B cell (primary cell): Measurements from ENCODE around the gene TRABD2A. TPM values are rescaled to one million over a fixed set of nuclear protein-coding genes. Genes with fewer than 3 reads are reported as not detected.

Source experiments
- ATAC-seq: fragments of 200-7000 bp; cut with Tn5 transposase; one replicate; pipeline ENCODE4 v1.10.0; 2021; ENCODE audit warnings: low read depth, mild to moderate bottlenecking, moderate number of reproducible peaks, moderate library complexity
- CTCF ChIA-PET: fragments of 350-600 bp; sonication (Branson Sonifier 250); formaldehyde crosslinking; loops from one replicate; lab custom pipeline; 2021; ENCODE audit warnings: antibody characterized with exemption, inconsistent platforms; lab: Charles Lee
- POLR2A ChIA-PET: fragments of 350-600 bp; sonication (Branson Sonifier 250); formaldehyde crosslinking; loops from one replicate; lab custom pipeline; 2021; ENCODE audit warnings: antibody characterized with exemption; lab: Charles Lee
- DNase-seq: peaks from one replicate; pipeline ENCODE4 v3.0.0; 2013
- H2AFZ ChIP-seq: 2 replicates; pipeline ENCODE4 v1.6.1; 2012; ENCODE audit warnings: mild to moderate bottlenecking, low read depth, low read length; ENCODE audit not compliant: insufficient read depth, poor library complexity, severe bottlenecking
- H3K27ac ChIP-seq, 2 donors: 1 replicate in 1 of 2; 2 replicates in 1 of 2; pipeline ENCODE4 v1.5.1; 2012 to 2013; ENCODE audit warnings: low read length in 2 of 2, mild to moderate bottlenecking in 2 of 2, moderate library complexity in 1 of 2
- H3K27me3 ChIP-seq, 4 experiments: fragments of 200-600 bp in 1 of 4; sonication (generic) in 1 of 4; replicated peaks in 1 of 4; 1 replicate in 2 of 4; 2 replicates in 2 of 4; pipeline versions ENCODE4 v1.6.1 to v1.7.0; 2013 to 2016; ENCODE audit warnings: low read length in 3 of 4, mild to moderate bottlenecking in 2 of 4, mixed read lengths in 1 of 4, moderate library complexity in 1 of 4; ENCODE audit not compliant: insufficient read depth in 4 of 4, control insufficient read depth in 3 of 4; ENCODE audit errors: control extremely low read depth in 1 of 4
- H3K36me3 ChIP-seq, 2 experiments: replicated peaks in 1 of 2; 1 replicate in 1 of 2; 2 replicates in 1 of 2; pipeline versions ENCODE4 v1.6.1 to v1.7.1; 2013; ENCODE audit warnings: low read length in 1 of 2; ENCODE audit not compliant: insufficient read depth in 2 of 2, control insufficient read depth in 1 of 2; ENCODE audit errors: control extremely low read depth in 1 of 2, extremely low read depth in 1 of 2
- H3K4me1 ChIP-seq, 2 donors: fragments of 200-600 bp in 1 of 2; sonication (generic) in 1 of 2; 1 replicate in 1 of 2; 2 replicates in 1 of 2; pipeline versions ENCODE4 v1.5.1 to v1.6.1; 2013 to 2017; ENCODE audit warnings: low read length in 2 of 2; ENCODE audit not compliant: control insufficient read depth in 2 of 2, insufficient read depth in 2 of 2
- H3K4me2 ChIP-seq: replicated peaks from 2 replicates; pipeline ENCODE3; 2012; ENCODE audit warnings: mild to moderate bottlenecking, low read depth, low read length; ENCODE audit not compliant: poor library complexity, severe bottlenecking
- H3K4me3 ChIP-seq, 5 experiments: fragments of 200-600 bp in 1 of 5; sonication (generic) in 1 of 5; 1 replicate in 3 of 5; 2 replicates in 2 of 5; pipeline versions ENCODE4 v1.5.1 to v1.7.0; 2011 to 2016; ENCODE audit warnings: low read length in 4 of 5, mild to moderate bottlenecking in 4 of 5, low read depth in 2 of 5, control low read depth in 1 of 5, moderate library complexity in 1 of 5; ENCODE audit not compliant: insufficient read depth in 1 of 5; ENCODE audit errors: control extremely low read depth in 1 of 5, extremely low read depth in 1 of 5
- H3K79me2 ChIP-seq: fragments of 200-600 bp; sonication (generic); one replicate; pipeline ENCODE4 v1.6.0; 2016; ENCODE audit warnings: low read length; ENCODE audit not compliant: control insufficient read depth, insufficient read depth
- H3K9ac ChIP-seq: fragments of 200-600 bp; sonication (generic); 2 replicates; pipeline ENCODE4 v1.6.1; 2017; ENCODE audit warnings: mild to moderate bottlenecking, low read length, moderate library complexity
- H3K9me3 ChIP-seq, 3 donors: one replicate each; pipeline versions ENCODE4 v1.6.1 to v1.7.1; 2013; ENCODE audit warnings: low read length in 2 of 3; ENCODE audit not compliant: control insufficient read depth in 2 of 3, insufficient read depth in 1 of 3; ENCODE audit errors: control extremely low read depth in 1 of 3
- H4K20me1 ChIP-seq: 2 replicates; pipeline ENCODE4 v1.6.0; 2012; ENCODE audit warnings: mild to moderate bottlenecking, low read length; ENCODE audit not compliant: insufficient read depth, control insufficient read depth, poor library complexity, severe bottlenecking
- H3K27ac Mint-ChIP-seq: one replicate; pipeline ENCODE4 v1.8.0; 2021; ENCODE audit warnings: mixed read lengths
- H3K27me3 Mint-ChIP-seq: one replicate; pipeline ENCODE4 v1.8.0; 2021; ENCODE audit warnings: mixed read lengths
- H3K4me1 Mint-ChIP-seq: one replicate; pipeline ENCODE4 v1.8.0; 2021; ENCODE audit warnings: mixed read lengths
- H3K4me3 Mint-ChIP-seq: one replicate; pipeline ENCODE4 v1.8.0; 2021; ENCODE audit warnings: mixed read lengths
- H3K9me3 Mint-ChIP-seq: one replicate; pipeline ENCODE4 v1.8.0; 2022; ENCODE audit warnings: mixed read lengths; ENCODE audit not compliant: insufficient read depth
- EZH2 ChIP-seq: IDR thresholded peaks from 2 replicates; pipeline ENCODE4 v1.6.1; 2012; ENCODE audit warnings: borderline replicate concordance, low read depth, mild to moderate bottlenecking, moderate library complexity, low read length; ENCODE audit not compliant: insufficient read depth, poor library complexity, severe bottlenecking
- WGBS: methylation state at CpG from one replicate; pipeline ENCODE4 v1.1.5; 2013; ENCODE audit warnings: missing lambda C conversion rate; ENCODE audit not compliant: insufficient coverage; 5-methylcytosine and 5-hydroxymethylcytosine counted together
- intact Hi-C: fragments of 100-400 bp; cut with micrococcal nuclease; formaldehyde crosslinking; loops from one replicate; pipeline ENCODE4 v1.10.0; 2022
- polyA plus RNA-seq: library from polyadenylated mRNA; depleted of rRNA; stranded (reverse); fragments of >200 nt; gene quantifications from 2 replicates; pipeline ENCODE4 v1.2.3, GENCODE V29; 2012
- total RNA-seq, 2 donors: library from RNA; stranded (reverse); fragments of 120-200 nt in 1 of 2; gene quantifications; 1 replicate in 1 of 2; 2 replicates in 1 of 2; pipeline versions ENCODE4 v1.2.3 to v1.2.4, GENCODE V29; 2013 to 2022
- TF ChIP-seq, protein P1 (sequence below): fragments of 200-600 bp; IDR thresholded peaks from one replicate; pipeline ENCODE4 v1.8.0; 2022; ENCODE audit warnings: antibody characterized with exemption, mild to moderate bottlenecking

The TRABD2A gene
- total and polyA plus RNA-seq, 2 donors (not counting 1 experiment from before 2014, with no cell fraction given), result 10.1 to 11.3 TPM

- ATAC-seq (no peak), DNase-seq (no peak)
- no peaks in the 10 kb centered on the region for H4K20me1 ChIP-seq
- H3K9me3 ChIP-seq, result peaks cover 0 to 1% (median 0%) of the 10 kb centered on the region in 3 donors
- H3K4me1 Mint-ChIP-seq, result peaks cover 22% of the 10 kb centered on the region
- H3K9ac ChIP-seq, result no peak overlapping the region
- H3K4me2 ChIP-seq, result no peak overlapping the region
- no peak overlapping the region for H3K4me3 ChIP-seq
- no peaks in the 10 kb centered on the region for H3K79me2 ChIP-seq
- CTCF ChIA-PET, result no interaction called here
- intact Hi-C loops, result no loop called here
- no peak overlapping the region for H3K4me3 Mint-ChIP-seq
- TF ChIP-seq, protein P1, sequence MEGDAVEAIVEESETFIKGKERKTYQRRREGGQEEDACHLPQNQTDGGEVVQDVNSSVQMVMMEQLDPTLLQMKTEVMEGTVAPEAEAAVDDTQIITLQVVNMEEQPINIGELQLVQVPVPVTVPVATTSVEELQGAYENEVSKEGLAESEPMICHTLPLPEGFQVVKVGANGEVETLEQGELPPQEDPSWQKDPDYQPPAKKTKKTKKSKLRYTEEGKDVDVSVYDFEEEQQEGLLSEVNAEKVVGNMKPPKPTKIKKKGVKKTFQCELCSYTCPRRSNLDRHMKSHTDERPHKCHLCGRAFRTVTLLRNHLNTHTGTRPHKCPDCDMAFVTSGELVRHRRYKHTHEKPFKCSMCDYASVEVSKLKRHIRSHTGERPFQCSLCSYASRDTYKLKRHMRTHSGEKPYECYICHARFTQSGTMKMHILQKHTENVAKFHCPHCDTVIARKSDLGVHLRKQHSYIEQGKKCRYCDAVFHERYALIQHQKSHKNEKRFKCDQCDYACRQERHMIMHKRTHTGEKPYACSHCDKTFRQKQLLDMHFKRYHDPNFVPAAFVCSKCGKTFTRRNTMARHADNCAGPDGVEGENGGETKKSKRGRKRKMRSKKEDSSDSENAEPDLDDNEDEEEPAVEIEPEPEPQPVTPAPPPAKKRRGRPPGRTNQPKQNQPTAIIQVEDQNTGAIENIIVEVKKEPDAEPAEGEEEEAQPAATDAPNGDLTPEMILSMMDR, result no peak
- no peak for TF ChIP-seq EZH2
- POLR2A ChIA-PET, result no interaction called here
- peaks cover 18 to 26% of the 10 kb centered on the region in 2 donors for H3K4me1 ChIP-seq
- 59% methylated on average over 11 of the region's 11 CpGs for WGBS
- H3K27ac Mint-ChIP-seq, result no peak overlapping the region
- H2AFZ ChIP-seq, result no peak overlapping the region
- H3K27me3 ChIP-seq, result no peaks in the 10 kb centered on the region
- H3K27me3 Mint-ChIP-seq, result no peaks in the 10 kb centered on the region
- H3K36me3 ChIP-seq, result no peaks in the 10 kb centered on the region
- no peak overlapping the region for H3K27ac ChIP-seq
- H3K9me3 Mint-ChIP-seq, result no peaks in the 10 kb centered on the region
These were observed 50.8 kb downstream of the TRABD2A start for GRCh38 chr2:84830095-84830494.

DNA sequence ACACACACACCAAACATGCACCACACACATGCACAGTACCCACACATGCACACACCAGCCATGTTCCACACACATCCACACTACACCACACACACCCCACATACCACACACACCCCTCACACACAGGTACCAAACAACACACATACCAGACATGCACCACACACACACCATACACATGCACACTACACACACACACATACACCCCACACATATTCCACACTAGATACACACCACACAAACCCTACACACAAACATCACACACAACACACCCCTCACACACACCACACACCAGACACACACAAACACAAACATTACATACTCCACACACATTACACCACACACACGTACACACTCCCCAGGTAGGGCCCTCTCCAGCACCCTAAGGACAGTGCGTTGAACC is 51.2 kb downstream of the TRABD2A start:
- TF ChIP-seq EZH2, result no peak
- TF ChIP-seq, protein P1, result no peak
- ChIA-PET POLR2A (no interaction called here), CTCF (no interaction called here)
- H3K27ac Mint-ChIP-seq, result no peak overlapping the region
- Histone ChIP-seq H3K36me3 (no peaks in the 10 kb centered on the region), H3K27ac (no peak overlapping the region), H4K20me1 (no peaks in the 10 kb centered on the region), H3K9ac (no peak overlapping the region), H3K4me1 (peaks cover 18 to 26% of the 10 kb centered on the region in 2 donors), H3K79me2 (no peaks in the 10 kb centered on the region), H3K27me3 (no peaks in the 10 kb centered on the region), H3K9me3 (no peaks in the 10 kb centered on the region), H2AFZ (no peak overlapping the region), H3K4me2 (no peak overlapping the region), H3K4me3 (no peak overlapping the region)
- intact Hi-C loops, result no loop called here
- H3K4me1 Mint-ChIP-seq, result peaks cover 22% of the 10 kb centered on the region
- no peaks in the 10 kb centered on the region for H3K9me3 Mint-ChIP-seq
- DNase-seq (no peak), ATAC-seq (no peak)
- H3K4me3 Mint-ChIP-seq, result no peak overlapping the region
- no peaks in the 10 kb centered on the region for H3K27me3 Mint-ChIP-seq
- WGBS, result 94% methylated on average over 2 of the region's 2 CpGs
